SK-N-SH (cell line): Measurements from ENCODE around the gene PHACTR3.

ENCODE experiments used
- CHD2 ChIP-seq: fragments of 150-350 bp; IDR thresholded peaks from 2 replicates; pipeline ENCODE4 v1.6.1; 2018; ENCODE audit warnings: low read length; ENCODE audit not compliant: partially characterized antibody
- GABPA ChIP-seq: IDR thresholded peaks from 2 replicates; pipeline ENCODE4 v1.4.0; 2012; ENCODE audit warnings: low read depth, mild to moderate bottlenecking
- NFIC ChIP-seq: IDR thresholded peaks from 2 replicates; pipeline ENCODE4 v1.4.0; 2012; ENCODE audit warnings: borderline replicate concordance
- POLR2AphosphoS5 ChIP-seq: IDR thresholded peaks from 2 replicates; pipeline ENCODE4 v1.6.1; 2012; ENCODE audit warnings: low read depth, low read length
- ZBTB33 ChIP-seq: IDR thresholded peaks from 2 replicates; pipeline ENCODE4 v1.4.0; 2012; ENCODE audit warnings: low read depth, borderline replicate concordance
- TF ChIP-seq, protein P1 (sequence below): fragments of 200-600 bp; sonication (generic); IDR thresholded peaks from 2 replicates; pipeline ENCODE4 v1.6.1; 2017; ENCODE audit warnings: antibody characterized with exemption, mild to moderate bottlenecking, moderate library complexity
- TF ChIP-seq, protein P2 (sequence below): IDR thresholded peaks from 2 replicates; pipeline ENCODE4 v1.4.0; 2012; ENCODE audit warnings: low read depth, borderline replicate concordance

- TF ChIP-seq, protein P1, sequence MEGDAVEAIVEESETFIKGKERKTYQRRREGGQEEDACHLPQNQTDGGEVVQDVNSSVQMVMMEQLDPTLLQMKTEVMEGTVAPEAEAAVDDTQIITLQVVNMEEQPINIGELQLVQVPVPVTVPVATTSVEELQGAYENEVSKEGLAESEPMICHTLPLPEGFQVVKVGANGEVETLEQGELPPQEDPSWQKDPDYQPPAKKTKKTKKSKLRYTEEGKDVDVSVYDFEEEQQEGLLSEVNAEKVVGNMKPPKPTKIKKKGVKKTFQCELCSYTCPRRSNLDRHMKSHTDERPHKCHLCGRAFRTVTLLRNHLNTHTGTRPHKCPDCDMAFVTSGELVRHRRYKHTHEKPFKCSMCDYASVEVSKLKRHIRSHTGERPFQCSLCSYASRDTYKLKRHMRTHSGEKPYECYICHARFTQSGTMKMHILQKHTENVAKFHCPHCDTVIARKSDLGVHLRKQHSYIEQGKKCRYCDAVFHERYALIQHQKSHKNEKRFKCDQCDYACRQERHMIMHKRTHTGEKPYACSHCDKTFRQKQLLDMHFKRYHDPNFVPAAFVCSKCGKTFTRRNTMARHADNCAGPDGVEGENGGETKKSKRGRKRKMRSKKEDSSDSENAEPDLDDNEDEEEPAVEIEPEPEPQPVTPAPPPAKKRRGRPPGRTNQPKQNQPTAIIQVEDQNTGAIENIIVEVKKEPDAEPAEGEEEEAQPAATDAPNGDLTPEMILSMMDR: no peak
- no peak for TF ChIP-seq POLR2AphosphoS5
- TF ChIP-seq GABPA: no peak
- TF ChIP-seq NFIC: no peak
- TF ChIP-seq CHD2: no peak
- TF ChIP-seq, protein P2, sequence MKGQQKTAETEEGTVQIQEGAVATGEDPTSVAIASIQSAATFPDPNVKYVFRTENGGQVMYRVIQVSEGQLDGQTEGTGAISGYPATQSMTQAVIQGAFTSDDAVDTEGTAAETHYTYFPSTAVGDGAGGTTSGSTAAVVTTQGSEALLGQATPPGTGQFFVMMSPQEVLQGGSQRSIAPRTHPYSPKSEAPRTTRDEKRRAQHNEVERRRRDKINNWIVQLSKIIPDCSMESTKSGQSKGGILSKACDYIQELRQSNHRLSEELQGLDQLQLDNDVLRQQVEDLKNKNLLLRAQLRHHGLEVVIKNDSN: no peak
- TF ChIP-seq ZBTB33: no peak
These were observed 138.2 kb downstream of the PHACTR3 start for GRCh38 chr20:59742351-59743095.
